Measurements from ENCODE around the gene DISC1.
"Not testable (repeated sequence)": the region's sequence is repeated elsewhere in the genome, so short reads cannot be mapped to it uniquely, and the experiment has no call there.

Gene DISC1

GRCh38 chr1:231774719-231775335 lies 148.2 kb downstream of the DISC1 start:
- no peak for DNase-seq (ENCODE audit: low read depth)

- no peak for DNase-seq (ENCODE audit: low read depth)
These were observed 149.6 kb downstream of the DISC1 start for GRCh38 chr1:231776010-231776756.

- DNase-seq (ENCODE audit: low read depth), result no peak
These were observed 150.1 kb downstream of the DISC1 start for GRCh38 chr1:231776757-231777062.

- DNase-seq (ENCODE audit: low read depth), result no peak
These were observed 151.6 kb downstream of the DISC1 start for GRCh38 chr1:231778009-231778719.

- DNase-seq (ENCODE audit: low read depth), result no peak
These were observed 152.5 kb downstream of the DISC1 start for GRCh38 chr1:231779081-231779480.

- no peak for DNase-seq (ENCODE audit: low read depth)
These were observed 155.3 kb downstream of the DISC1 start for GRCh38 chr1:231781892-231782291.

- DNase-seq (ENCODE audit: low read depth), result not testable (repeated sequence)
These were observed 158.5 kb downstream of the DISC1 start for GRCh38 chr1:231785073-231785472.

GRCh38 chr1:231786126-231786525 lies 159.5 kb downstream of the DISC1 start:
- DNase-seq (ENCODE audit: low read depth), result no peak

GRCh38 chr1:231792634-231793033 lies 166.0 kb downstream of the DISC1 start:
- DNase-seq (ENCODE audit: low read depth), result no peak

- DNase-seq (ENCODE audit: low read depth), result no peak
These were observed 167.3 kb downstream of the DISC1 start for GRCh38 chr1:231793893-231794292.

- DNase-seq (ENCODE audit: low read depth), result no peak
These were observed 169.6 kb downstream of the DISC1 start for GRCh38 chr1:231796141-231796540.

- DNase-seq (ENCODE audit: low read depth), result no peak
These were observed 172.9 kb downstream of the DISC1 start for GRCh38 chr1:231799363-231799986.

- no peak for DNase-seq (ENCODE audit: low read depth)
These were observed 173.5 kb downstream of the DISC1 start for GRCh38 chr1:231800108-231800507.

GRCh38 chr1:231801042-231801585 lies 174.5 kb downstream of the DISC1 start:
- no peak for DNase-seq (ENCODE audit: low read depth)

GRCh38 chr1:231803353-231803752 lies 176.8 kb downstream of the DISC1 start:
- DNase-seq (ENCODE audit: low read depth), result no peak

- no peak for DNase-seq (ENCODE audit: low read depth)
These were observed 180.3 kb downstream of the DISC1 start for GRCh38 chr1:231806623-231807495.

GRCh38 chr1:231807541-231807940 lies 181.0 kb downstream of the DISC1 start:
- DNase-seq (ENCODE audit: low read depth), result no peak

GRCh38 chr1:231808116-231808515 lies 181.5 kb downstream of the DISC1 start:
- no peak for DNase-seq (ENCODE audit: low read depth)

GRCh38 chr1:231808990-231809389 lies 182.4 kb downstream of the DISC1 start:
- no peak for DNase-seq (ENCODE audit: low read depth)

GRCh38 chr1:231810415-231810814 lies 183.8 kb downstream of the DISC1 start:
- no peak for DNase-seq (ENCODE audit: low read depth)

GRCh38 chr1:231814021-231814420 lies 187.4 kb downstream of the DISC1 start:
- DNase-seq (ENCODE audit: low read depth), result no peak

- no peak for DNase-seq (ENCODE audit: low read depth)
These were observed 187.9 kb downstream of the DISC1 start for GRCh38 chr1:231814521-231814920.
